ENCODE measurements around the gene KCNMA1. TPM values are rescaled to one million over a fixed set of nuclear protein-coding genes. Genes with fewer than 3 reads are reported as not detected.

The KCNMA1 gene
- total RNA-seq, 1 donor from 2014 or later: 41.3 TPM

GRCh38 chr10:77231884-77232610 is 405.6 kb downstream of the KCNMA1 start:
- Histone ChIP-seq H3K27me3 (ENCODE audit: low read depth) (no peaks in the 10 kb centered on the region), H3K9me3 (no peaks in the 10 kb centered on the region), H3K4me3 (no peak overlapping the region), H3K4me1 (no peaks in the 10 kb centered on the region), H3K27ac (no peak overlapping the region), H3K36me3 (no peaks in the 10 kb centered on the region)
- ATAC-seq: no peak
- intact Hi-C loops (cut with DNase I): no loop called here
- TF ChIP-seq CTCF (IDR thresholded peaks at IDR 0.05): no peak
- DNase-seq: no peak

- no peak for DNase-seq
- H3K4me3 ChIP-seq: no peak overlapping the region
- no peak overlapping the region for H3K27ac ChIP-seq
- H3K36me3 ChIP-seq: no peaks in the 10 kb centered on the region
- no peaks in the 10 kb centered on the region for H3K27me3 ChIP-seq (ENCODE audit: low read depth)
- intact Hi-C loops (cut with DNase I): no loop called here
- no peaks in the 10 kb centered on the region for H3K9me3 ChIP-seq
- H3K4me1 ChIP-seq: no peaks in the 10 kb centered on the region
- no peak for TF ChIP-seq CTCF (IDR thresholded peaks at IDR 0.05)
- ATAC-seq: no peak
These were observed 406.2 kb downstream of the KCNMA1 start for GRCh38 chr10:77231375-77231774.

- no peak for ATAC-seq
- H3K36me3 ChIP-seq: no peaks in the 10 kb centered on the region
These were observed 407.4 kb downstream of the KCNMA1 start for GRCh38 chr10:77230194-77230593.

GRCh38 chr10:77229704-77230103 is 407.9 kb downstream of the KCNMA1 start:
- TF ChIP-seq CTCF (IDR thresholded peaks at IDR 0.05): no peak
- H3K27ac ChIP-seq: no peak overlapping the region
- intact Hi-C loops (cut with DNase I): no loop called here
- H3K27me3 ChIP-seq (ENCODE audit: low read depth): no peaks in the 10 kb centered on the region
- ATAC-seq (no peak), DNase-seq (no peak)
- no peaks in the 10 kb centered on the region for H3K36me3 ChIP-seq
- no peak overlapping the region for H3K4me3 ChIP-seq
- H3K9me3 ChIP-seq: no peaks in the 10 kb centered on the region
- H3K4me1 ChIP-seq: no peaks in the 10 kb centered on the region

More at GRCh38 chr10:77230194-77230593, 407.4 kb downstream of the KCNMA1 start:
- Histone ChIP-seq H3K4me3 (no peak overlapping the region), H3K27ac (no peak overlapping the region), H3K9me3 (no peaks in the 10 kb centered on the region), H3K4me1 (no peaks in the 10 kb centered on the region), H3K27me3 (ENCODE audit: low read depth) (no peaks in the 10 kb centered on the region)
- intact Hi-C loops (cut with DNase I): no loop called here
- DNase-seq: no peak
- no peak for TF ChIP-seq CTCF (IDR thresholded peaks at IDR 0.05)

- no peak for DNase-seq
- Histone ChIP-seq H3K27ac (no peak overlapping the region), H3K27me3 (ENCODE audit: low read depth) (no peaks in the 10 kb centered on the region), H3K4me1 (no peaks in the 10 kb centered on the region), H3K9me3 (no peaks in the 10 kb centered on the region), H3K36me3 (no peaks in the 10 kb centered on the region), H3K4me3 (no peak overlapping the region)
- no peak for TF ChIP-seq CTCF (IDR thresholded peaks at IDR 0.05)
- ATAC-seq: no peak
- intact Hi-C loops (cut with DNase I): no loop called here
These were observed 409.0 kb downstream of the KCNMA1 start for GRCh38 chr10:77228559-77228958.
